CD4-positive, alpha-beta T cell (primary cell): ENCODE data around the gene EHD4. TPM values are rescaled to one million over a fixed set of nuclear protein-coding genes. Genes with fewer than 3 reads are reported as not detected.

Source experiments
- ATAC-seq: fragments of 200-7000 bp; cut with Tn5 transposase; one replicate; pipeline ENCODE4 v1.10.0; 2022; ENCODE audit warnings: mild to moderate bottlenecking; ENCODE audit not compliant: poor library complexity
- CTCF ChIA-PET: fragments of 350-600 bp; sonication (Branson Sonifier 250); formaldehyde crosslinking; loops from one replicate; lab custom pipeline; 2021; ENCODE audit warnings: antibody characterized with exemption, inconsistent platforms; lab: Charles Lee
- POLR2A ChIA-PET: fragments of 350-600 bp; sonication (Branson Sonifier 250); formaldehyde crosslinking; loops from one replicate; lab custom pipeline; 2021; ENCODE audit warnings: antibody characterized with exemption, inconsistent platforms; lab: Charles Lee
- DNase-seq, 14 experiments: peaks; one replicate each; pipeline ENCODE4 v3.0.0-alpha.2; 2013 to 2020; ENCODE audit warnings: mixed read lengths in 2 of 14
- H3K27ac ChIP-seq, 2 donors: one replicate each; pipeline versions ENCODE4 v1.5.1 to v1.7.0; 2013; ENCODE audit warnings: low read length in 2 of 2, low read depth in 1 of 2, mild to moderate bottlenecking in 1 of 2
- H3K27me3 ChIP-seq, 2 experiments: 1 replicate in 1 of 2; 2 replicates in 1 of 2; pipeline versions ENCODE4 v1.6.1 to v1.7.0; 2013; ENCODE audit warnings: low read length in 2 of 2, control low read depth in 1 of 2, mild to moderate bottlenecking in 1 of 2, moderate library complexity in 1 of 2; ENCODE audit not compliant: insufficient read depth in 2 of 2, control insufficient read depth in 1 of 2
- H3K36me3 ChIP-seq: one replicate; pipeline ENCODE4 v1.6.1; 2013; ENCODE audit warnings: low read length, control low read depth; ENCODE audit not compliant: insufficient read depth
- H3K4me1 ChIP-seq: one replicate; pipeline ENCODE4 v1.6.1; 2013; ENCODE audit warnings: low read length, control low read depth; ENCODE audit not compliant: insufficient read depth
- H3K4me3 ChIP-seq: one replicate; pipeline ENCODE4 v1.5.1; 2013; ENCODE audit warnings: mild to moderate bottlenecking, low read length, moderate library complexity
- H3K9me3 ChIP-seq, 2 experiments: 1 replicate in 1 of 2; 2 replicates in 1 of 2; pipeline versions ENCODE4 v1.6.1 to v1.7.0; 2013; ENCODE audit warnings: low read length in 2 of 2, mild to moderate bottlenecking in 2 of 2, control low read depth in 1 of 2, moderate library complexity in 1 of 2; ENCODE audit not compliant: control insufficient read depth in 1 of 2, insufficient read depth in 1 of 2
- H3K27ac Mint-ChIP-seq: one replicate; pipeline ENCODE4 v1.8.0; 2020; ENCODE audit warnings: mixed read lengths
- H3K27me3 Mint-ChIP-seq: one replicate; pipeline ENCODE4 v1.8.0; 2021; ENCODE audit warnings: mixed read lengths
- H3K36me3 Mint-ChIP-seq: one replicate; pipeline ENCODE4 v1.8.0; 2021; ENCODE audit warnings: low read depth, mixed read lengths
- H3K4me1 Mint-ChIP-seq: one replicate; pipeline ENCODE4 v1.8.0; 2021; ENCODE audit warnings: low read depth, mixed read lengths
- H3K4me3 Mint-ChIP-seq: one replicate; pipeline ENCODE4 v1.8.0; 2020; ENCODE audit warnings: mild to moderate bottlenecking, mixed read lengths
- H3K9me3 Mint-ChIP-seq: one replicate; pipeline ENCODE4 v1.8.0; 2020; ENCODE audit warnings: mixed read lengths
- intact Hi-C, 2 experiments: fragments of 100-400 bp; cut with DNase I in 1 of 2; cut with micrococcal nuclease in 1 of 2; formaldehyde crosslinking; loops; one replicate each; pipeline versions ENCODE4 v1.15.1 to v1.9.0; 2023 to 2025; cut with DNase I, micrococcal nuclease
- total RNA-seq, 174 experiments: library from RNA in 2 of 174; stranded (reverse) in 2 of 174; gene quantifications; one replicate each; pipeline ENCODE4 v1.2.3 and lab custom pipeline; 2021 to 2026
- TF ChIP-seq, protein P1 (sequence below): fragments of 200-600 bp; IDR thresholded peaks from one replicate; pipeline ENCODE4 v1.8.0; 2022; ENCODE audit warnings: antibody characterized with exemption, mild to moderate bottlenecking

EHD4 gene
- total RNA-seq, 2 experiments from 2014 or later, result 39.8 to 40.5 TPM

GRCh38 chr15:41994171-41994650 lies 21.9 kb upstream of the EHD4 start:
- H3K4me1 Mint-ChIP-seq, result no peaks in the 10 kb centered on the region
- Histone ChIP-seq H3K9me3 (no peaks in the 10 kb centered on the region), H3K4me1 (peaks cover 2% of the 10 kb centered on the region), H3K36me3 (no peaks in the 10 kb centered on the region), H3K27ac (no peak overlapping the region), H3K4me3 (no peak overlapping the region), H3K27me3 (no peaks in the 10 kb centered on the region)
- DNase-seq (no peak), ATAC-seq (no peak)
- no peak overlapping the region for H3K27ac Mint-ChIP-seq
- CTCF ChIA-PET, result interaction anchor here (0.6 kb wide), 1 partner anchor 58 kb away, joined by 4 read pairs; no protein-coding TSS in a partner anchor
- intact Hi-C loops, result no loop called here
- H3K9me3 Mint-ChIP-seq, result no peaks in the 10 kb centered on the region
- no peaks in the 10 kb centered on the region for H3K36me3 Mint-ChIP-seq
- TF ChIP-seq, protein P1, sequence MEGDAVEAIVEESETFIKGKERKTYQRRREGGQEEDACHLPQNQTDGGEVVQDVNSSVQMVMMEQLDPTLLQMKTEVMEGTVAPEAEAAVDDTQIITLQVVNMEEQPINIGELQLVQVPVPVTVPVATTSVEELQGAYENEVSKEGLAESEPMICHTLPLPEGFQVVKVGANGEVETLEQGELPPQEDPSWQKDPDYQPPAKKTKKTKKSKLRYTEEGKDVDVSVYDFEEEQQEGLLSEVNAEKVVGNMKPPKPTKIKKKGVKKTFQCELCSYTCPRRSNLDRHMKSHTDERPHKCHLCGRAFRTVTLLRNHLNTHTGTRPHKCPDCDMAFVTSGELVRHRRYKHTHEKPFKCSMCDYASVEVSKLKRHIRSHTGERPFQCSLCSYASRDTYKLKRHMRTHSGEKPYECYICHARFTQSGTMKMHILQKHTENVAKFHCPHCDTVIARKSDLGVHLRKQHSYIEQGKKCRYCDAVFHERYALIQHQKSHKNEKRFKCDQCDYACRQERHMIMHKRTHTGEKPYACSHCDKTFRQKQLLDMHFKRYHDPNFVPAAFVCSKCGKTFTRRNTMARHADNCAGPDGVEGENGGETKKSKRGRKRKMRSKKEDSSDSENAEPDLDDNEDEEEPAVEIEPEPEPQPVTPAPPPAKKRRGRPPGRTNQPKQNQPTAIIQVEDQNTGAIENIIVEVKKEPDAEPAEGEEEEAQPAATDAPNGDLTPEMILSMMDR, result no peak
- POLR2A ChIA-PET, result no interaction called here
- H3K4me3 Mint-ChIP-seq, result no peak overlapping the region
- no peaks in the 10 kb centered on the region for H3K27me3 Mint-ChIP-seq

DNA sequence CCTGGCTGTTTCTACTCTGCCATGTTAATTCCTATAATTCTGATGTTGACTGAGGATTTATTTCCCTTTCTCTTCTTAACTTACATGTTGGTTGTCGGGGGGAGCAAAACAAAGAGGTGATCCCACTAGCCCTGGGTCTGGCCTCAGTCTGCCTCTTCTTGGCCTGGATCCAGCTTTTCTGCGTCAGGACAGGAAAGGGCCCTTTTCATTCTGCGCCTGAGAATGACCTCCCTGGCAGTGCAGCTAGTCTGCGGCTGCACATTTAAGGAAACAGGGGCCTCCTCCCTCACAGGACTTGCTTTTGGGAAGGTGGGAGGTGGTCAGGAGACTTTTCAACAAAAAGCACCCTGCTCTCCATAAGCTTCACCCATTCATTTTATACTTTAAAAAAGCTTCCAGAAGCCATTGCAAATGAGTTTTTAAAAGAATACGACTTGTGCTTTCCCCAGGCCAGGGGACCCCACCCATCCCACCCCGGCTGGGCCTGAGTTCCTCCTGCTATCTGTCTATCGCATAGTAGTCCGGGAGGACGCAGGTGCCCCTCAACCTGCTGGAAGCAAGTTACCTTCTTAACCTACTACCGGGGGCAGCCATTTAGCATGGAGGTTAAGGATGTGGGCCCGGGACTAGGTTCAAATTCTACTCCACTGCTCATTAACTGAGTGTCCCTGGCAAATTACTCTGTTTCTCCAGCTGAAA lies 21.3 kb upstream of the EHD4 start:
- no peaks in the 10 kb centered on the region for H3K27me3 Mint-ChIP-seq
- no peak overlapping the region for H3K4me3 ChIP-seq
- H3K9me3 ChIP-seq, result no peaks in the 10 kb centered on the region
- POLR2A ChIA-PET, result no interaction called here
- no peak overlapping the region for H3K27ac Mint-ChIP-seq
- TF ChIP-seq, protein P1, result no peak
- no peak for DNase-seq
- CTCF ChIA-PET, result interaction anchor here (0.6 kb wide), 1 partner anchor 59 kb away, joined by 4 read pairs; no protein-coding TSS in a partner anchor
- H3K9me3 Mint-ChIP-seq, result no peaks in the 10 kb centered on the region
- H3K4me1 ChIP-seq, result peaks cover 3% of the 10 kb centered on the region
- H3K36me3 Mint-ChIP-seq, result no peaks in the 10 kb centered on the region
- no peaks in the 10 kb centered on the region for H3K36me3 ChIP-seq
- no peak for ATAC-seq
- no peak overlapping the region for H3K4me3 Mint-ChIP-seq
- H3K4me1 Mint-ChIP-seq, result no peaks in the 10 kb centered on the region
- intact Hi-C loops, result no loop called here
- no peaks in the 10 kb centered on the region for H3K27me3 ChIP-seq
- H3K27ac ChIP-seq, result no peak overlapping the region

GRCh38 chr15:41992803-41993190 lies 20.4 kb upstream of the EHD4 start:
- no peaks in the 10 kb centered on the region for H3K36me3 ChIP-seq
- H3K9me3 ChIP-seq, result no peaks in the 10 kb centered on the region
- no peak overlapping the region for H3K4me3 ChIP-seq
- Mint-ChIP-seq H3K4me3 (no peak overlapping the region), H3K27ac (no peak overlapping the region), H3K9me3 (no peaks in the 10 kb centered on the region), H3K36me3 (no peaks in the 10 kb centered on the region), H3K4me1 (no peaks in the 10 kb centered on the region), H3K27me3 (no peaks in the 10 kb centered on the region)
- TF ChIP-seq, protein P1, result no peak
- ChIA-PET POLR2A (no interaction called here), CTCF (no interaction called here)
- no peak overlapping the region for H3K27ac ChIP-seq
- DNase-seq, result no peak
- no peaks in the 10 kb centered on the region for H3K27me3 ChIP-seq
- intact Hi-C loops, result no loop called here
- no peak for ATAC-seq
- peaks cover 3% of the 10 kb centered on the region for H3K4me1 ChIP-seq
